Measurements from ENCODE around the gene AKAP7. TPM values are rescaled to one million over a fixed set of nuclear protein-coding genes. Genes with fewer than 3 reads are reported as not detected.
"Not testable (repeated sequence)": the region's sequence is repeated elsewhere in the genome, so short reads cannot be mapped to it uniquely, and the experiment has no call there.

AKAP7 gene
- total RNA-seq (2014; rRNA removed; shearing (Covaris generic)) = 3.8 and 9.6 TPM in 2 replicates
- 9.6 and 10.7 TPM in 2 replicates for polyA plus RNA-seq (2015; cell fraction: cytosol; rRNA removed)
- polyA plus RNA-seq (2015; cell fraction: nucleus; rRNA removed) = 3.5 and 3.9 TPM in 2 replicates

DNA sequence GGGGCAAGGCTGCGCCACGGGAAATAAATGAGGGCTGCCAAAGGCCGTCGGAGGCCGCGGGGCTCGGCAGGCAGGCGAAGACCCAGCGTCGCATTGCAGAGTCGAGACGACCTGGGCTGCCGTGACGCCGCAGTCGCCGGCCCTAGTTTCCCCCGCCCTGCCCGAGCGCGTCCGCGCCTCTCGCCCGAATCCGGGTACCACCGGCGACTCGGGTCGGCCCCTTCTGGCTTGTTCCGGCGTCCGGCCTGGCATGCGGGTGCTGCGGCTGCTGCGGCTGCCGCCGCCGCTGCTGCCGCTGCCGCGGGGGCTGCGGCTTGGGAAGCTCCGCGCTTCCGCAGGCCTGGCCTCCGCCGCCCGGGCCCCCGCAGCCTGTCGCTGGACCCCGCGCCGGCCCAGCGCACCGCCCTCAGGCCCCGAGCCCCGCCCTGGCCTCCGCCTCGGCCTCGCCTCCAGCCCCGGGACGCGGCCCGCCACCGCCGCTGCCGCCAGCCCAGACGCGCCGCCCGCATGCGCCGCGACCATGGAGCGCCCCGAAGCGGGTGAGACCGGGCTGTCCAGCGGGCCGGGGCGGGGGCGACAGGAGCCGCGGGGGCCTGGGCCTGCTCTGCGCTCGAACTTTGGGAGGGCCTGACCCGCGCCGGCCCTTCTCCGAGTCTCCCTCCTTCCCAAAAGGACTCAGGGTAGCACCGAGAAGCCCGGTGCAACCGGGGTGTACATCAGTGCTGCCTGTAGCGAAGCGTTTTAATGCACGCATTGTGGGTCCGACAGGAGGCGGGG is at the start of gene AKAP7:
Gene AKAP7 (plus strand): TSS at position 224 of the 777 bp plus-strand sequence. CDS start 297 bp downstream, at position 521.
- DNase-seq (ENCODE audit: low read depth) = peak; percentile 66

- DNase-seq (ENCODE audit: low read depth) = not testable (repeated sequence)
Measured at GRCh38 chr6:131090339-131090738, 44.9 kb upstream of the AKAP7 start.

- DNase-seq (ENCODE audit: low read depth) = not testable (repeated sequence)
Measured at GRCh38 chr6:131091944-131092343, 43.3 kb upstream of the AKAP7 start.

DNA sequence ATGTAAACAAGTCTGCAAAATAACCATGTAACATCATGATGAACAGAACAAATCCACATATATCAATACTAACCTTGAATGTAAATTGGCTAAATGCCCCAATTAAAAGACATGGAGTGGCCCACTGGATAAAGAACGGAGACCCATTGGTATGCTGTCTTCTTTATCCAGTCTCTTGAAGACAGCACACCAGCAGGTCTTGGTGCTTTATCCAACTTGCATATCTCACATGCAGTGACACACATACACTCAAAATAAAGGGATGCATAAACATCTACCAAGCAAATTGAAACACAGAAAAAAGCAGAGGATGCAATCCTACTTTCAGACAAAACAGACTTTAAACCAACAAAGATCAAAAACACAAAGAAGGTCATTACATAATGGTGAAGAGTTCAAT is 41.9 kb upstream of the AKAP7 start:
- no peak for DNase-seq (ENCODE audit: low read depth)

GRCh38 chr6:131096786-131097185 is 38.5 kb upstream of the AKAP7 start:
- DNase-seq (ENCODE audit: low read depth) = no peak

- DNase-seq (ENCODE audit: low read depth) = peak; percentile 69
Measured at GRCh38 chr6:131101911-131102680, 33.2 kb upstream of the AKAP7 start.

DNA sequence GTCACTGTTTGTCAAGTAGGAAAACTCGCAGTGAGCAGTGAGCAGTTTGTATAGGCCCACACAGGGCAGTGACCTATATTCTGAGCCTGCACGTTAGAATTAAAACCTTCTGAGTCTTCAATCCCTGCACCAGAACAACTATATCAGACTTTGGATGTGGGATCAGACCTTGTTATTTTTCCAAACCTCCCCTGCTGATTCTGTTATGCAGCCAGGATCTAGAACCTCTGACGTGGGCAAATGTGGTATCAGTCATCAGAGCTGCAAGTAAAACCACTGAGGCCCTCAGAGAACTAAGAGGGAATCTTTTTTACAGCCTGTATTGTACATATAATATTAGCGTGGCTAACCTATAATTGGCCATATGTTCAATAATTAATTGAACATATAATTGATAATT is 32.0 kb upstream of the AKAP7 start:
- DNase-seq (ENCODE audit: low read depth) = peak; percentile 5

DNA sequence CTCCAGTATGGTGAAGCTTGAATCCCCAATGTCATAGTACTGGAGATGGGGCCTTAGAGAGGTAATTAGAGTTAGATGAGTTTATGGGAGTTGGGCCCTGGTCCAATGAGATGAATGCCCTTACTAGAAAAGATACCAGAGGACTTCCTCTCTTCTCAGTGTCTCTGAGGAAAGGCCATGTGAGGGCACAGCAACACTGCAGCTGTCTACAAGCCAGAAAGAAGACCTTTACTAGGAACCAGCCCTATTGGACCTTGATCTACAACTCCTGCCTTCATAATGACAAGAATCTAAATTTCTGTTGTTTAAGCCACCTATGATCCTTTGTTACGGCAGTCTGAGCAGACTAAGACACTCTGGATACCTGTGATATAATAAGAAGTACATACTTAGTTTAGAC is 31.4 kb upstream of the AKAP7 start:
- no peak for DNase-seq (ENCODE audit: low read depth)

GRCh38 chr6:131107151-131107550 is 28.1 kb upstream of the AKAP7 start:
- peak; percentile 52 for DNase-seq (ENCODE audit: low read depth)

GRCh38 chr6:131112249-131112648 is 23.0 kb upstream of the AKAP7 start:
- DNase-seq (ENCODE audit: low read depth) = no peak

GRCh38 chr6:131115651-131116050 is 19.6 kb upstream of the AKAP7 start:
- no peak for DNase-seq (ENCODE audit: low read depth)

GRCh38 chr6:131116321-131116720 is 18.9 kb upstream of the AKAP7 start:
- DNase-seq (ENCODE audit: low read depth) = no peak

DNA sequence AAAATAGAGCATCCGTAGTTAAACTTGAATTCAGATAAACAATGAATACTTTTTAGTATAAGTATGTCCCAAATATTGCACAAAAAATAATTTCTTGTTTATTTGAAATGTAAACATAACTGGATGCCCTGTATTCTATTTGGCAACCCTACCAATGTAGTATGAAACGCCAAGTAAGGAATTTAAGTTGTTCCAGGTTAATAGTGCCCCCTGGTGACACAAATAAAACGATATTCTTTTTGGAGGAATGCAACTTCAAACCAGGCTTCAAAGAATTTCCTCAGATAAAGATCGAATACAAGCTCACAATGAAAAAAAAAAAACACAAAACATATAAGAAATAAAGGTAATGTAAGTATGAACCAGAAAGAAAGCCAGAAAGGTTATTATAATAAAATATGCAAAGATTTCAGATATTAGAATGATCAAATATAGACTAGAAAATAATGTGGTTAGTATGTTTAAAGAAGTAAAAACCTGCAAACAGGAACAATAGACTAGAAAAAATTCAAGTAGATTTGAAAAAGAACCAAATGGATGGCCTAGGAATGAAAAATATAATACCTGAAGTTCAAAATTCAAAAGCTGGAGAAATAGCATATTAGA is 18.4 kb upstream of the AKAP7 start:
- DNase-seq (ENCODE audit: low read depth) = peak; percentile 45

- DNase-seq (ENCODE audit: low read depth) = no peak
Measured at GRCh38 chr6:131117878-131118277, 17.4 kb upstream of the AKAP7 start.

DNA sequence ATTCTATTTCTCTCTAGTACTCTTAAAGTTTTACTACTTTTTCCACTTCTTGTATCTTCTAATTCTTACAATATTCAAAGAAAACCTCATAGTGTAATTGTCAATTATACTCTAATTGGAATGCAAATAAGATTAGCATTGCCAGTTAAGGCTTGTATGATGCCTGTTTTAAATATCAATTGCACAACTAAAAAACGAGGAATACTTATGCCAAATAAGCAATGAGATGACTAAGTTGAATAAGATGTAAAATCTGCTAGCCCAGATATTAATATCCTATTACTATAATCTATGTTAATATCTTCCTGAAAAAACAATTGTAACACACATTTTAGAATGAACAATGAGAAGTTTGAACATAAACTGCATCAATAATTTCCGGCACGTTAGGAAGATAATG is 13.3 kb upstream of the AKAP7 start:
- DNase-seq (ENCODE audit: low read depth) = no peak

DNA sequence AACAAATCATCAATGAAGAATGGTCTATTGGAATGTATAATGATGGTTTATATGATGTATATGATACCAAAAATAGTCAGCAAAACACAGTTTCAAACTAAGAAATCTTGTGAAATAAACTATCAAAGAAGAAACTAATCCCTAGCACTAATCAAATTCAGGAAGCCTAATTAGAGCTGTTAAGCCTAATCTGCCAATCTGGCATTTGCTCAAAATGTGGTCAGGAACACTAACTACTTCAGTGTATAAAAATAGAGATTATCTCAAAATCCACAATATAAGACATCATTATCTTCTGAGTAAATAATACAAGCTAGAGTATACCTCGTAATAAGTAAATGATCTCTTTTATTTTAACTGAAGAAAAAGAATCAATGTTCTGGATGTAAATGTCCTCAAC is 12.8 kb upstream of the AKAP7 start:
- DNase-seq (ENCODE audit: low read depth) = no peak

GRCh38 chr6:131124336-131125071 is 10.8 kb upstream of the AKAP7 start:
- no peak for DNase-seq (ENCODE audit: low read depth)

DNA sequence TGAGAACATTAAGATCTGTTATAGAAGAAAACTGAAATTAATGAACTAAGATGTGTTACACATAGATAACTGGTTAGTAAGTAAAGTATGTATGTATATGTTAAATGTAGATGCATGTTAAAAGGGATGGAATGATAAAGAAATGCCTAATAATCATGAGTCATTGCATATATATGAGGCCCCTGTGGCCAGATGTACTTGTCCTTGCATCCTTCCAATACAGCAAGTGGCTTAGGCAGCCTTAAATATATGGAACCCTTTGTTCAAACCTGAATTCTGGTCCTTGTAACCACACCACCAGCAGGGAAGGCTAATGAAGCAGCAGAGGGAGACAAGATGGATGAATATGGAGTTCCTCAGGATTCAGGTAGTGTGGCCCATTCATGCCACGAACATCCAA is 9.8 kb upstream of the AKAP7 start:
- DNase-seq (ENCODE audit: low read depth) = peak; percentile 37

- no peak for DNase-seq (ENCODE audit: low read depth)
Measured at GRCh38 chr6:131129689-131130553, 5.3 kb upstream of the AKAP7 start.

- DNase-seq (ENCODE audit: low read depth) = no peak
Measured at GRCh38 chr6:131130554-131130940, 4.7 kb upstream of the AKAP7 start.
